B cell (primary cell): ENCODE results near the gene GNAI3. TPM values are rescaled to one million over a fixed set of nuclear protein-coding genes. Genes with fewer than 3 reads are reported as not detected.
A peak's percentile ranks its signal among the peaks of the same experiment; 100 is the strongest.

Source experiments
- ATAC-seq: fragments of 200-7000 bp; cut with Tn5 transposase; one replicate; pipeline ENCODE4 v1.10.0; 2021; ENCODE audit warnings: low read depth, mild to moderate bottlenecking, moderate number of reproducible peaks, moderate library complexity
- CTCF ChIA-PET: fragments of 350-600 bp; sonication (Branson Sonifier 250); formaldehyde crosslinking; loops from one replicate; lab custom pipeline; 2021; ENCODE audit warnings: antibody characterized with exemption, inconsistent platforms; lab: Charles Lee
- POLR2A ChIA-PET: fragments of 350-600 bp; sonication (Branson Sonifier 250); formaldehyde crosslinking; loops from one replicate; lab custom pipeline; 2021; ENCODE audit warnings: antibody characterized with exemption; lab: Charles Lee
- DNase-seq: peaks from one replicate; pipeline ENCODE4 v3.0.0; 2013
- H2AFZ ChIP-seq: 2 replicates; pipeline ENCODE4 v1.6.1; 2012; ENCODE audit warnings: mild to moderate bottlenecking, low read depth, low read length; ENCODE audit not compliant: insufficient read depth, poor library complexity, severe bottlenecking
- H3K27ac ChIP-seq, 2 donors: 1 replicate in 1 of 2; 2 replicates in 1 of 2; pipeline ENCODE4 v1.5.1; 2012 to 2013; ENCODE audit warnings: low read length in 2 of 2, mild to moderate bottlenecking in 2 of 2, moderate library complexity in 1 of 2
- H3K27me3 ChIP-seq, 4 experiments: fragments of 200-600 bp in 1 of 4; sonication (generic) in 1 of 4; replicated peaks in 1 of 4; 1 replicate in 2 of 4; 2 replicates in 2 of 4; pipeline versions ENCODE4 v1.6.1 to v1.7.0; 2013 to 2016; ENCODE audit warnings: low read length in 3 of 4, mild to moderate bottlenecking in 2 of 4, mixed read lengths in 1 of 4, moderate library complexity in 1 of 4; ENCODE audit not compliant: insufficient read depth in 4 of 4, control insufficient read depth in 3 of 4; ENCODE audit errors: control extremely low read depth in 1 of 4
- H3K36me3 ChIP-seq, 2 experiments: replicated peaks in 1 of 2; 1 replicate in 1 of 2; 2 replicates in 1 of 2; pipeline versions ENCODE4 v1.6.1 to v1.7.1; 2013; ENCODE audit warnings: low read length in 1 of 2; ENCODE audit not compliant: insufficient read depth in 2 of 2, control insufficient read depth in 1 of 2; ENCODE audit errors: control extremely low read depth in 1 of 2, extremely low read depth in 1 of 2
- H3K4me1 ChIP-seq, 2 donors: fragments of 200-600 bp in 1 of 2; sonication (generic) in 1 of 2; 1 replicate in 1 of 2; 2 replicates in 1 of 2; pipeline versions ENCODE4 v1.5.1 to v1.6.1; 2013 to 2017; ENCODE audit warnings: low read length in 2 of 2; ENCODE audit not compliant: control insufficient read depth in 2 of 2, insufficient read depth in 2 of 2
- H3K4me2 ChIP-seq: replicated peaks from 2 replicates; pipeline ENCODE3; 2012; ENCODE audit warnings: mild to moderate bottlenecking, low read depth, low read length; ENCODE audit not compliant: poor library complexity, severe bottlenecking
- H3K4me3 ChIP-seq, 5 experiments: fragments of 200-600 bp in 1 of 5; sonication (generic) in 1 of 5; 1 replicate in 3 of 5; 2 replicates in 2 of 5; pipeline versions ENCODE4 v1.5.1 to v1.7.0; 2011 to 2016; ENCODE audit warnings: low read length in 4 of 5, mild to moderate bottlenecking in 4 of 5, low read depth in 2 of 5, control low read depth in 1 of 5, moderate library complexity in 1 of 5; ENCODE audit not compliant: insufficient read depth in 1 of 5; ENCODE audit errors: control extremely low read depth in 1 of 5, extremely low read depth in 1 of 5
- H3K79me2 ChIP-seq: fragments of 200-600 bp; sonication (generic); one replicate; pipeline ENCODE4 v1.6.0; 2016; ENCODE audit warnings: low read length; ENCODE audit not compliant: control insufficient read depth, insufficient read depth
- H3K9ac ChIP-seq: fragments of 200-600 bp; sonication (generic); 2 replicates; pipeline ENCODE4 v1.6.1; 2017; ENCODE audit warnings: mild to moderate bottlenecking, low read length, moderate library complexity
- H3K9me3 ChIP-seq, 3 donors: one replicate each; pipeline versions ENCODE4 v1.6.1 to v1.7.1; 2013; ENCODE audit warnings: low read length in 2 of 3; ENCODE audit not compliant: control insufficient read depth in 2 of 3, insufficient read depth in 1 of 3; ENCODE audit errors: control extremely low read depth in 1 of 3
- H4K20me1 ChIP-seq: 2 replicates; pipeline ENCODE4 v1.6.0; 2012; ENCODE audit warnings: mild to moderate bottlenecking, low read length; ENCODE audit not compliant: insufficient read depth, control insufficient read depth, poor library complexity, severe bottlenecking
- H3K27ac Mint-ChIP-seq: one replicate; pipeline ENCODE4 v1.8.0; 2021; ENCODE audit warnings: mixed read lengths
- H3K27me3 Mint-ChIP-seq: one replicate; pipeline ENCODE4 v1.8.0; 2021; ENCODE audit warnings: mixed read lengths
- H3K4me1 Mint-ChIP-seq: one replicate; pipeline ENCODE4 v1.8.0; 2021; ENCODE audit warnings: mixed read lengths
- H3K4me3 Mint-ChIP-seq: one replicate; pipeline ENCODE4 v1.8.0; 2021; ENCODE audit warnings: mixed read lengths
- H3K9me3 Mint-ChIP-seq: one replicate; pipeline ENCODE4 v1.8.0; 2022; ENCODE audit warnings: mixed read lengths; ENCODE audit not compliant: insufficient read depth
- CTCF ChIP-seq: fragments of 200-600 bp; IDR thresholded peaks from one replicate; pipeline ENCODE4 v1.8.0; 2022; ENCODE audit warnings: antibody characterized with exemption, mild to moderate bottlenecking
- EZH2 ChIP-seq: IDR thresholded peaks from 2 replicates; pipeline ENCODE4 v1.6.1; 2012; ENCODE audit warnings: borderline replicate concordance, low read depth, mild to moderate bottlenecking, moderate library complexity, low read length; ENCODE audit not compliant: insufficient read depth, poor library complexity, severe bottlenecking
- WGBS: methylation state at CpG from one replicate; pipeline ENCODE4 v1.1.5; 2013; ENCODE audit warnings: missing lambda C conversion rate; ENCODE audit not compliant: insufficient coverage; 5-methylcytosine and 5-hydroxymethylcytosine counted together
- intact Hi-C: fragments of 100-400 bp; cut with micrococcal nuclease; formaldehyde crosslinking; loops from one replicate; pipeline ENCODE4 v1.10.0; 2022
- polyA plus RNA-seq: library from polyadenylated mRNA; depleted of rRNA; stranded (reverse); fragments of >200 nt; gene quantifications from 2 replicates; pipeline ENCODE4 v1.2.3, GENCODE V29; 2012
- total RNA-seq, 2 donors: library from RNA; stranded (reverse); fragments of 120-200 nt in 1 of 2; gene quantifications; 1 replicate in 1 of 2; 2 replicates in 1 of 2; pipeline versions ENCODE4 v1.2.3 to v1.2.4, GENCODE V29; 2013 to 2022

Gene GNAI3
- total and polyA plus RNA-seq, 2 donors (not counting 1 experiment from before 2014, with no cell fraction given): 1.6 to 8.5 TPM

- Histone ChIP-seq H3K79me2 (peaks cover 80% of the 10 kb centered on the region), H3K9me3 (no peaks in the 10 kb centered on the region), H2AFZ (no peak overlapping the region), H3K4me1 (peaks cover 23 to 36% of the 10 kb centered on the region in 2 donors), H3K36me3 (peaks cover 0 to 5% of the 10 kb centered on the region in 2 experiments), H3K27me3 (no peaks in the 10 kb centered on the region), H3K4me2 (no peak overlapping the region), H3K4me3 (no peak overlapping the region), H3K27ac (no peak overlapping the region), H3K9ac (no peak overlapping the region), H4K20me1 (peaks cover 46% of the 10 kb centered on the region)
- intact Hi-C loops: no loop called here
- H3K27ac Mint-ChIP-seq: no peak overlapping the region
- no peaks in the 10 kb centered on the region for H3K9me3 Mint-ChIP-seq
- DNase-seq: no peak
- TF ChIP-seq CTCF (no peak), EZH2 (no peak)
- ChIA-PET CTCF (interaction anchor here (0.6 to 2.7 kb wide), 3 partner anchors 22 to 121 kb away, joined by 3 to 10 read pairs (median 4); partner anchors contain the start of gene GNAI3), POLR2A (interaction anchor here (1.3 kb wide), 1 partner anchor 22 kb away, joined by 3 read pairs; the partner anchor contains the start of gene GNAI3)
- whole genome bisulfite sequencing: 96% methylated on average over 3 of the region's 3 CpGs
- H3K4me1 Mint-ChIP-seq: peaks cover 30% of the 10 kb centered on the region
- H3K27me3 Mint-ChIP-seq: no peaks in the 10 kb centered on the region
- no peak for ATAC-seq
- H3K4me3 Mint-ChIP-seq: no peak overlapping the region
These were observed 22.0 kb downstream of the GNAI3 start for GRCh38 chr1:109570414-109570813.

DNA sequence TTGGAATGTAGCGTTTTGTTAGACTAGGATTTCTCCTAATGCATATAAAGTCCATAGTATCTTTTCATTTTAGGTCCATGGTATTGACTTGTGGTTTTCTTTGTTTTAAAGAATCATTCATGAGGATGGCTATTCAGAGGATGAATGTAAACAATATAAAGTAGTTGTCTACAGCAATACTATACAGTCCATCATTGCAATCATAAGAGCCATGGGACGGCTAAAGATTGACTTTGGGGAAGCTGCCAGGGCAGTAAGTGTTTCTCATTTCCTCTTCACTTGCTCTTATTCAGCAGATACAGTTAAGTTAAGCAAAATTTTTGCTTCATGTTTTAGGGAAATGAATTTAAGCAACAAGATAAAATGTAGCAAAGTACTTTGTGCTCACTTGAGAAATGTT, 25.4 kb downstream of the GNAI3 start:
- peaks cover 21% of the 10 kb centered on the region for H3K4me1 Mint-ChIP-seq
- Histone ChIP-seq H3K27ac (peak overlapping the region in 1 of 2 donors; percentile 34), H3K27me3 (no peaks in the 10 kb centered on the region), H3K4me1 (peaks cover 16 to 22% of the 10 kb centered on the region in 2 donors), H3K9ac (no peak overlapping the region), H3K79me2 (peaks cover 68% of the 10 kb centered on the region), H3K9me3 (no peaks in the 10 kb centered on the region), H4K20me1 (peaks cover 40% of the 10 kb centered on the region), H3K36me3 (peaks cover 7 to 17% of the 10 kb centered on the region in 2 experiments), H2AFZ (no peak overlapping the region), H3K4me2 (no peak overlapping the region), H3K4me3 (no peak overlapping the region)
- TF ChIP-seq EZH2: no peak
- TF ChIP-seq CTCF: no peak
- H3K27ac Mint-ChIP-seq: no peak overlapping the region
- intact Hi-C loops: no loop called here
- no peaks in the 10 kb centered on the region for H3K9me3 Mint-ChIP-seq
- H3K4me3 Mint-ChIP-seq: no peak overlapping the region
- no CpG with 5 or more reads among the region's 2 CpGs for WGBS
- CTCF ChIA-PET: interaction anchor here (1.3 kb wide), 1 partner anchor 8 kb away, joined by 3 read pairs; no protein-coding TSS in a partner anchor
- DNase-seq (peak; percentile 23), ATAC-seq (no peak)
- POLR2A ChIA-PET: no interaction called here
- no peaks in the 10 kb centered on the region for H3K27me3 Mint-ChIP-seq
